ENCODE data around the gene NECAB3.
"Not testable (repeated sequence)": the region's sequence is repeated elsewhere in the genome, so short reads cannot be mapped to it uniquely, and the experiment has no call there.

Gene NECAB3

GRCh38 chr20:33674294-33675135, at the start of gene NECAB3:
NECAB3 (minus strand) TSS chr20:33674428; CDS start chr20:33674352, 76 bp downstream.
- no peak for FAIRE-seq

- FAIRE-seq = no peak
These were observed 47.3 kb upstream of the NECAB3 start for GRCh38 chr20:33721391-33722140.

- FAIRE-seq = no peak
These were observed 45.9 kb upstream of the NECAB3 start, which contains the start of gene PXMP4 for GRCh38 chr20:33719989-33720709. PXMP4 (minus strand) TSS chr20:33720310; CDS start chr20:33720207, 103 bp downstream.

- FAIRE-seq = no peak
These were observed 45.2 kb upstream of the NECAB3 start for GRCh38 chr20:33719277-33719988.

- no peak for FAIRE-seq
These were observed 42.3 kb upstream of the NECAB3 start for GRCh38 chr20:33716498-33716897.

GRCh38 chr20:33713865-33714367, 39.7 kb upstream of the NECAB3 start:
- FAIRE-seq = no peak

- FAIRE-seq = no peak
These were observed 37.2 kb upstream of the NECAB3 start for GRCh38 chr20:33711446-33711738.

- FAIRE-seq = no peak
These were observed 36.6 kb upstream of the NECAB3 start for GRCh38 chr20:33710681-33711445.

- no peak for FAIRE-seq
These were observed 35.8 kb upstream of the NECAB3 start for GRCh38 chr20:33709905-33710541.

GRCh38 chr20:33709398-33709797, 35.2 kb upstream of the NECAB3 start:
- FAIRE-seq = no peak

- FAIRE-seq = no peak
These were observed 33.4 kb upstream of the NECAB3 start for GRCh38 chr20:33707668-33708067.

- no peak for FAIRE-seq
These were observed 30.1 kb upstream of the NECAB3 start for GRCh38 chr20:33704197-33704924.

GRCh38 chr20:33703498-33704137, 29.4 kb upstream of the NECAB3 start:
- FAIRE-seq = no peak

GRCh38 chr20:33702861-33703260, 28.6 kb upstream of the NECAB3 start:
- no peak for FAIRE-seq

GRCh38 chr20:33701629-33702450, 27.6 kb upstream of the NECAB3 start:
- FAIRE-seq = no peak

- FAIRE-seq = not testable (repeated sequence)
These were observed 26.6 kb upstream of the NECAB3 start for GRCh38 chr20:33700696-33701441.

GRCh38 chr20:33698966-33699365, 24.7 kb upstream of the NECAB3 start:
- FAIRE-seq = not testable (repeated sequence)

- FAIRE-seq = no peak
These were observed 22.9 kb upstream of the NECAB3 start for GRCh38 chr20:33697129-33697528.

All from G401.6 (cell line).